Panc1 (cell line): ENCODE measurements around the gene CLCN7.

Experiments used
- CTCF ChIP-seq: fragments of 450-650 bp; IDR thresholded peaks from 2 replicates; pipeline ENCODE4 v1.5.1; 2017; ENCODE audit warnings: mild to moderate bottlenecking
- REST ChIP-seq, 2 experiments: IDR thresholded peaks; 2 replicates each; pipeline ENCODE4 v1.6.1; 2011 to 2012; ENCODE audit warnings: low read depth in 2 of 2, control low read depth in 1 of 2, low read length in 1 of 2, mild to moderate bottlenecking in 1 of 2, moderate library complexity in 1 of 2; ENCODE audit not compliant: insufficient read depth in 1 of 2
- SIN3A ChIP-seq: IDR thresholded peaks from 2 replicates; pipeline ENCODE4 v1.6.1; 2012; ENCODE audit warnings: low read depth, mild to moderate bottlenecking, low read length, moderate library complexity, borderline replicate concordance; ENCODE audit not compliant: insufficient read depth

DNA sequence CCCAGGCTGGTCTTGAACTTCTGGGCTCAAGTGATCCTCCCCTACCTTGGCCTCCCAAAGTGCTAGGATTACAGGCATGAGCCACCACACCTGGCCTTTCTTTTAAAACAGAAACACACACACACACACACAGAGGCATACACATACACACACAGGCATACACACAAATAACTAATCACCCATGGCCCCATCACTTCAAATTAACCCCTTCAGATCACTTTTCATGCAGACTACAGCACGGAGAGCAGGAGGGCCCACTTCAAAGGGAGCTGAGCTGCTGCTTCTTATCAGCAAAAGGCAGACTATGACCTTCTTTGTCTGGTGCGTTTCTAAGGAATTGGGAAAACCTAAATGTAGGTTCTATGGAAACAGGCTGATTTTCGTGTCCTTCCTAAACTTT lies 1.9 kb downstream of the CLCN7 start:
- TF ChIP-seq CTCF: no peak
- TF ChIP-seq REST (IDR thresholded peaks at IDR 0.05; ENCODE audit: insufficient read depth in 1 of 2, low read depth in 2 of 2, low read length in 1 of 2): no peak
- no peak for TF ChIP-seq SIN3A
